Neural crest cell (in vitro differentiated cells): ENCODE measurements around the gene SQOR. TPM values are rescaled to one million over a fixed set of nuclear protein-coding genes. Genes with fewer than 3 reads are reported as not detected.

ENCODE experiments used
- DNase-seq: peaks from one replicate; pipeline ENCODE4 v3.0.0; 2021; ENCODE audit warnings: low read depth, mixed read lengths, low spot score
- H3K27ac Mint-ChIP-seq: one replicate; pipeline ENCODE4 v1.8.0; 2021; ENCODE audit warnings: mild to moderate bottlenecking, mixed read lengths; ENCODE audit not compliant: unreplicated experiment
- H3K27me3 Mint-ChIP-seq: 2 replicates; pipeline ENCODE4 v1.8.0; 2021; ENCODE audit warnings: low read depth, mild to moderate bottlenecking, mixed read lengths
- H3K36me3 Mint-ChIP-seq: 2 replicates; pipeline ENCODE4 v1.8.0; 2021; ENCODE audit warnings: low read depth, mild to moderate bottlenecking, mixed read lengths
- H3K4me1 Mint-ChIP-seq: 2 replicates; pipeline ENCODE4 v1.8.0; 2021; ENCODE audit warnings: mixed read lengths
- H3K4me3 Mint-ChIP-seq: one replicate; pipeline ENCODE4 v1.8.0; 2021; ENCODE audit warnings: mild to moderate bottlenecking, mixed read lengths
- H3K9me3 Mint-ChIP-seq: 2 replicates; pipeline ENCODE4 v1.8.0; 2021; ENCODE audit warnings: mixed read lengths
- CTCF ChIP-seq: fragments of 200-600 bp; sonication (generic); conservative IDR thresholded peaks from 2 replicates; pipeline ENCODE4 v1.5.0; 2021; ENCODE audit warnings: antibody characterized with exemption, mild to moderate bottlenecking
- total RNA-seq: library from RNA; stranded (reverse); gene quantifications from 2 replicates; pipeline ENCODE4 v1.2.1, GENCODE V29; 2021

Gene SQOR
- total RNA-seq, 1 donor from 2014 or later, result not detected

GRCh38 chr15:45654749-45655148 is 19.9 kb downstream of the SQOR start:
- Mint-ChIP-seq H3K27ac (no peak overlapping the region), H3K4me1 (peaks cover 13% of the 10 kb centered on the region), H3K27me3 (no peaks in the 10 kb centered on the region), H3K4me3 (no peak overlapping the region), H3K36me3 (no peaks in the 10 kb centered on the region), H3K9me3 (peaks cover 2% of the 10 kb centered on the region)
- no peak for DNase-seq
- TF ChIP-seq CTCF, result no peak

- Mint-ChIP-seq H3K9me3 (no peaks in the 10 kb centered on the region), H3K4me3 (no peak overlapping the region), H3K36me3 (no peaks in the 10 kb centered on the region), H3K27me3 (no peaks in the 10 kb centered on the region), H3K27ac (no peak overlapping the region), H3K4me1 (peaks cover 25% of the 10 kb centered on the region)
- TF ChIP-seq CTCF, result no peak
- DNase-seq, result no peak
Observed at GRCh38 chr15:45657254-45657653, 22.4 kb downstream of the SQOR start.

- Mint-ChIP-seq H3K27me3 (no peaks in the 10 kb centered on the region), H3K36me3 (no peaks in the 10 kb centered on the region), H3K27ac (no peak overlapping the region), H3K4me1 (peaks cover 25% of the 10 kb centered on the region), H3K4me3 (no peak overlapping the region), H3K9me3 (no peaks in the 10 kb centered on the region)
- TF ChIP-seq CTCF, result no peak
- DNase-seq, result no peak
Observed at GRCh38 chr15:45657764-45658545, 23.1 kb downstream of the SQOR start.

- no peak for TF ChIP-seq CTCF
- Mint-ChIP-seq H3K27ac (peak overlapping the region; percentile 22), H3K9me3 (no peaks in the 10 kb centered on the region), H3K27me3 (no peaks in the 10 kb centered on the region), H3K36me3 (no peaks in the 10 kb centered on the region), H3K4me1 (peaks cover 25% of the 10 kb centered on the region), H3K4me3 (no peak overlapping the region)
- no peak for DNase-seq
Observed at GRCh38 chr15:45660231-45660979, 25.6 kb downstream of the SQOR start.

- TF ChIP-seq CTCF, result no peak
- Mint-ChIP-seq H3K27me3 (no peaks in the 10 kb centered on the region), H3K36me3 (no peaks in the 10 kb centered on the region), H3K27ac (no peak overlapping the region), H3K4me1 (peaks cover 21% of the 10 kb centered on the region), H3K9me3 (no peaks in the 10 kb centered on the region), H3K4me3 (no peak overlapping the region)
- DNase-seq, result no peak
Observed at GRCh38 chr15:45662375-45662774, 27.5 kb downstream of the SQOR start.
